NCI-H1105 treated with DMSO at 0.1 percent for 48 hours (cell line): ENCODE data around the gene GGNBP2.
A peak's percentile ranks its signal among the peaks of the same experiment; 100 is the strongest.
"Not testable (repeated sequence)": the region's sequence is repeated elsewhere in the genome, so short reads cannot be mapped to it uniquely, and the experiment has no call there.

Experiments used
- DNase-seq: peaks from one replicate; lab custom pipeline; 2025; lab: John Stamatoyannopoulos, UW

Gene GGNBP2

GRCh38 chr17:36544307-36545076 is at the start of gene GGNBP2:
Gene GGNBP2, plus strand, starts transcription at chr17:36544919. Its CDS starts 806 bp downstream, at chr17:36545725.
- DNase-seq: peak; percentile 75

- no peak for DNase-seq
These were observed 49.6 kb upstream of the GGNBP2 start for GRCh38 chr17:36495076-36495578.

GRCh38 chr17:36496018-36496789 is 48.5 kb upstream of the GGNBP2 start:
- DNase-seq: no peak

GRCh38 chr17:36498155-36498554 is 46.6 kb upstream of the GGNBP2 start:
- DNase-seq: no peak

GRCh38 chr17:36498560-36499300 is 46.0 kb upstream of the GGNBP2 start:
- DNase-seq: no peak

- no peak for DNase-seq
These were observed 43.9 kb upstream of the GGNBP2 start for GRCh38 chr17:36500745-36501225.

- DNase-seq: no peak
These were observed 43.4 kb upstream of the GGNBP2 start for GRCh38 chr17:36501351-36501750.

GRCh38 chr17:36501963-36502362 is 42.8 kb upstream of the GGNBP2 start:
- no peak for DNase-seq

GRCh38 chr17:36503456-36504155 is 41.1 kb upstream of the GGNBP2 start:
- DNase-seq: no peak

GRCh38 chr17:36504156-36504545 is 40.6 kb upstream of the GGNBP2 start:
- DNase-seq: no peak

- DNase-seq: no peak
These were observed 39.5 kb upstream of the GGNBP2 start for GRCh38 chr17:36505171-36505570.

- no peak for DNase-seq
These were observed 38.4 kb upstream of the GGNBP2 start for GRCh38 chr17:36506249-36506826.

- DNase-seq: no peak
These were observed 37.9 kb upstream of the GGNBP2 start for GRCh38 chr17:36506831-36507230.

- DNase-seq: no peak
These were observed 37.5 kb upstream of the GGNBP2 start for GRCh38 chr17:36507266-36507665.

GRCh38 chr17:36508439-36508838 is 36.3 kb upstream of the GGNBP2 start:
- not testable (repeated sequence) for DNase-seq

- no peak for DNase-seq
These were observed 35.3 kb upstream of the GGNBP2 start for GRCh38 chr17:36509272-36509985.

- no peak for DNase-seq
These were observed 34.1 kb upstream of the GGNBP2 start for GRCh38 chr17:36510636-36511035.

GRCh38 chr17:36511216-36511615 is 33.5 kb upstream of the GGNBP2 start:
- no peak for DNase-seq

GRCh38 chr17:36512641-36513040 is 32.1 kb upstream of the GGNBP2 start:
- no peak for DNase-seq

- DNase-seq: no peak
These were observed 29.9 kb upstream of the GGNBP2 start for GRCh38 chr17:36514856-36515255.

- DNase-seq: no peak
These were observed 28.9 kb upstream of the GGNBP2 start for GRCh38 chr17:36515837-36516236.
